Ascending aorta (tissue), 2 donors: ENCODE results near the gene IQSEC3. TPM values are rescaled to one million over a fixed set of nuclear protein-coding genes. Genes with fewer than 3 reads are reported as not detected.

Experiments used
- DNase-seq, 2 donors: peaks; one replicate each; pipeline ENCODE4 v3.0.0-alpha.2; 2019; ENCODE audit warnings: low spot score in 2 of 2
- H3K27ac ChIP-seq, 2 donors: fragments of 200-600 bp; sonication (generic); one replicate each; pipeline ENCODE4 v1.5.1; 2016 to 2017; ENCODE audit warnings: mild to moderate bottlenecking in 1 of 2
- H3K27me3 ChIP-seq: fragments of 200-600 bp; sonication (generic); one replicate; pipeline ENCODE4 v1.5.1; 2017
- H3K36me3 ChIP-seq, 2 donors: fragments of 200-600 bp; sonication (generic); one replicate each; pipeline ENCODE4 v1.5.1; 2016
- H3K4me1 ChIP-seq, 2 donors: fragments of 200-600 bp; sonication (generic); one replicate each; pipeline ENCODE4 v1.5.1; 2016 to 2017; ENCODE audit warnings: mild to moderate bottlenecking in 1 of 2
- H3K4me3 ChIP-seq, 2 donors: fragments of 200-600 bp; sonication (generic); one replicate each; pipeline ENCODE4 v1.5.1; 2016 to 2017; ENCODE audit warnings: mild to moderate bottlenecking in 1 of 2
- H3K9me3 ChIP-seq, 2 donors: fragments of 200-600 bp; sonication (generic); one replicate each; pipeline ENCODE4 v1.5.1; 2016
- intact Hi-C: fragments of 100-400 bp; cut with DNase I; formaldehyde crosslinking; loops from one replicate; pipeline ENCODE4 v1.15.1; 2023
- total RNA-seq: library from RNA; depleted of rRNA; stranded (reverse); fragments of >200 nt; gene quantifications from one replicate; pipeline ENCODE4 v1.1.0, GENCODE V29; 2016
- TF ChIP-seq, protein P1 (sequence below), 3 experiments: fragments of 200-600 bp in 2 of 3; fragments of 450-650 bp in 1 of 3; sonication (generic) in 2 of 3; IDR thresholded peaks; one replicate each; pipeline ENCODE4 v1.5.1; 2016 to 2019; ENCODE audit warnings: antibody characterized with exemption in 3 of 3, mild to moderate bottlenecking in 1 of 3, moderate library complexity in 1 of 3

The IQSEC3 gene
- total RNA-seq, 1 donor from 2014 or later, result 0.53 TPM

DNA sequence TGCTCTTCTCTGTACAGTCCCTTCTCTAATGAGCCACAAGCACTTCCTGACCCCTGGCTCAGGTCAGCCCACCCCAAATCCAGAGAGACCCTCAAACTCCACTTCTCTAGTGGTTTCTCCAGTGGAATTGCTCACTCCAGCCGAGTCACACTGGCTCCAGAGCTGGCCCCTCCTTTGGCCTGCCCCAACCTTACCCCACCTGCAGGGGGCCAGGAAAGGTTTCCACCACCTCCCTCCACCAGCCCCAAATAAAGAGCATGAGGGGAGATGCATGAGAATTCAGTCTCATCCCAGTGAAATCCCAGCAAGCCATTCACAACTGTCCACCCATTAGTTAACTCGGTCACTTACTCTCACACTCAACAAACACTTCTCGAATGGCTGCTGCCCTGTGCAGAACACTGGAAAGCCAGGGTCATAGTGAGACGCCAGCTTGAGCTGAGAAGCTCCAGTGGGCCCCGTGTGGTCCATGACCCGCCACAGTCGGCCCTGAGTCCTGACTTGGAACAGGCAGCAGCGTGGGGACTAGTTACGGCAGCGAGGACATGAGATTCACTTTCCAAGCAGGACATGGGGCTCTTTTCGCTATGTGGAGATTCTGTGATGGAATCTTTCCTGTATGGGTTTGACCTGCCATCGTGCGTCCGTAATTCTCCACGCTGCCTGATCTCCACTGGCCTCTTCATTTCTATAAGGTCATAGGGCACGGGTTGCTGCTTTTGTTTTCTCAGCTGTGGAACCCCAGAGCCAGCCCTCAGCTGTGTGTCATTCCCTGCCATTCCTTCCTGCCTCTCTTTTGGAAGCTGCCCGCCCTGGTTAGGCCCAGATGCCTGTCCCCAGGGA, 103.2 kb downstream of the IQSEC3 start:
- intact Hi-C loops, result no loop called here
- no peaks in the 10 kb centered on the region for H3K27me3 ChIP-seq
- TF ChIP-seq, protein P1, sequence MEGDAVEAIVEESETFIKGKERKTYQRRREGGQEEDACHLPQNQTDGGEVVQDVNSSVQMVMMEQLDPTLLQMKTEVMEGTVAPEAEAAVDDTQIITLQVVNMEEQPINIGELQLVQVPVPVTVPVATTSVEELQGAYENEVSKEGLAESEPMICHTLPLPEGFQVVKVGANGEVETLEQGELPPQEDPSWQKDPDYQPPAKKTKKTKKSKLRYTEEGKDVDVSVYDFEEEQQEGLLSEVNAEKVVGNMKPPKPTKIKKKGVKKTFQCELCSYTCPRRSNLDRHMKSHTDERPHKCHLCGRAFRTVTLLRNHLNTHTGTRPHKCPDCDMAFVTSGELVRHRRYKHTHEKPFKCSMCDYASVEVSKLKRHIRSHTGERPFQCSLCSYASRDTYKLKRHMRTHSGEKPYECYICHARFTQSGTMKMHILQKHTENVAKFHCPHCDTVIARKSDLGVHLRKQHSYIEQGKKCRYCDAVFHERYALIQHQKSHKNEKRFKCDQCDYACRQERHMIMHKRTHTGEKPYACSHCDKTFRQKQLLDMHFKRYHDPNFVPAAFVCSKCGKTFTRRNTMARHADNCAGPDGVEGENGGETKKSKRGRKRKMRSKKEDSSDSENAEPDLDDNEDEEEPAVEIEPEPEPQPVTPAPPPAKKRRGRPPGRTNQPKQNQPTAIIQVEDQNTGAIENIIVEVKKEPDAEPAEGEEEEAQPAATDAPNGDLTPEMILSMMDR (IDR thresholded peaks at IDR 0.05), result no peak

DNA sequence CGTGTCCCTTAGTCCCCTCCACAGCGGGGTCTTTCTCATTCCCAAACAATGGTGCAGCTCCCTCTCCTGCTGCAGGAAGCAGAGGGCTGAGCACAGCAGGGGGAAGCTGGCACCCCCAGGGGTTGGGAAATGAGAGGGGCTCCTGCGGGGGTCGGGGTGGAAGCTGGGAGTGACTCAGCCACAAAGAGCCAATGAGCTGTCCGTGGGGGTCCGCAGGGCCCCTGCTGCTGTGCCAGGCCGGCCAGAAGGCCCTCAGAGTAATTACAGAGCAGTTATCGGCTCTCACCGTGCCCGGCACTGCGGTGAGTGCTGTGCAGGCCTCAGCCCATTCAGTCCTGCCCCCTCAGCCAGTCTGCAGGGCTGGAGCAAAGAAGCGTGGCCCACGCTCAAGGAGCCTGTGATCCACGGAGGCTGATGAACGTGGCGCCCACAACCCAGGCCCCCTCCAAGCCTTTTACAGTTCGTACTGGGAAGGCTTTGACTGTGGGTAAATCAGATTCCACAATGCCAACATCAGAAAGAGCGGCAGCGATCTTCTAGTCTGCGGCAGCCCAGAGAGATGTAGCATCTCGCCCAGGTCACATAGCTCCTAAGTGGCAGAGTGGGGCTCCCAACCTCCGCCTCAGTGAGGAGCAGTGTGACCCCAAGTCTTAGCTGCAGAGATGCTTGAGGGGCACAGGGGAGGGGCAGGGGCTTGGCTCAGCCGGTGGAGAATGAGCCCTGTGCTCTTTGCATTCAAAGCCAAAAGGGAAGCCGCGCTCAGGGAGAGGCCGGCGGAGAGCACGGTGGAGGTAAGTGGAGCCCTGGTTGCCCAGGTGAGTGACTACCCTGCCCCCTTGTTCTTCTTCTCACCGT, 104.0 kb downstream of the IQSEC3 start:
- H3K9me3 ChIP-seq, result no peaks in the 10 kb centered on the region
- no peak for DNase-seq
- no peaks in the 10 kb centered on the region for H3K4me1 ChIP-seq
- no peak overlapping the region for H3K27ac ChIP-seq
- H3K4me3 ChIP-seq, result no peak overlapping the region
- intact Hi-C loops, result no loop called here
- TF ChIP-seq, protein P1 (IDR thresholded peaks at IDR 0.05), result no peak
- no peaks in the 10 kb centered on the region for H3K36me3 ChIP-seq
- no peaks in the 10 kb centered on the region for H3K27me3 ChIP-seq

More for the DNA sequence above, 103.2 kb downstream of the IQSEC3 start:
- no peak overlapping the region for H3K27ac ChIP-seq
- DNase-seq, result no peak
- no peak overlapping the region for H3K4me3 ChIP-seq
- no peaks in the 10 kb centered on the region for H3K9me3 ChIP-seq
- no peaks in the 10 kb centered on the region for H3K4me1 ChIP-seq
- H3K36me3 ChIP-seq, result no peaks in the 10 kb centered on the region

DNA sequence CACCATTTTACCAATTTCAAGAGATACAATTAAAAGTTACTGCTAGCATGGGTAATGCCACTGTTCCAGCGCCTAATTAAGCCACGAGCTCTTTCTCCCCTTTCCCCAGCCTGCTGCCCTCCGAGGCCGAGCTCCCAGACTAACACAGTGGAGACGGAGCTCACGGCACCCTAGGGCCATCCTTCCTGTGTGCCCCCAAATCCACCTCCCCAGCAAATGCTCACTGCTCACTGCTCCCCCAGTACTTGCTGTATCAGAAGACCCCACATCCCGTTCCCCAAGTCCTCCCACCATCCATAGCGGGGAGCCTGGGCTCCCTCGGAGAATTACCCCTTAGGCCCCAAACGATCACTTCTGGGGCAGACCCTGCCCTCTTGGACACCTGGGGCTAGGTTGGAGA, 104.7 kb downstream of the IQSEC3 start:
- Histone ChIP-seq H3K4me1 (peaks cover 0 to under 1% of the 10 kb centered on the region in 2 donors), H3K9me3 (no peaks in the 10 kb centered on the region)
- intact Hi-C loops, result no loop called here

DNA sequence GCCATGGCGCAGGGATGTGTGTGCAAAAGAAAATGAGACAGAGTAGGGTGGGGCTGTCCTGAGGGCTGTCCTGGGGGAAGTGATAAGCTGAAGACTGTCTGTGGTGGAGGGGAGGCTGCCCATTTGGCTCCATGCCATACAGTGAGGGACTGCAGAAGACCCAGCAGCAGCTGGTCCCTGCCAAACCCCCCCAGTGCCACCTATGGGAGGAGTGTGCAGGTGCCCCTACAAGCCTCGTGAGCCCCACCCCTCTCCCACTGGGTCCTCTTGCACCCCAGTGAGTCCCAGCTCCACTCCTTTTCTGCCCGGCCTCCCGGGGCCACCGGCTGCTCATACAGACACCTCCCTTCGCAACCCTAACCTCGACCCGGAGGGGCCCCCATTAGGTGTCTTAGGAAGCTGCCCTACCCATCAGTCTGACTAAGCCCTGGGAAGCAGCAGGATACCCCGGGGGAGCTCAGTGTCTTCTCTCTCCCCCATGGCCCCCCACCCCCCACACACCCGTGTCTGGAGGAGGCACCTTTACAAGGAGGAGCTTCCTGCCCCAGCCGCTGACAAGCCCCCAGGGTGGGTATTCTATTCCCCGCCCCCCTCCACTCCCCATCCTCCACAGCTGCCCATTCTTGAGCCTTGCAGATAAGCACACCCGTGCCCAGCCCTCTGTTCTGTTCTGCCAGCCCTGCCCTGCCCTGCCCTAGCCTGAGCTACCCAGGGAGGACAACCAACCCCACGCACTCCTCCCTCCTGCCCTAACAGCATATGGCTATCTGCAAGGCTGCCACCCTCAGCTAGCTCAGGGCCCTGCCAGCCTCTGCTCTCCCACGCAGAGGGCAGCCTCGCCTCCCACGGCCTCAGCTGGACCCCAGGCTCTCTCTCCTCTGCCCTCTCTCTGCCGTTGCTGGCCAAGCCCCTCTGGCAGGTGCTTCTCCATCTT, 105.4 kb downstream of the IQSEC3 start:
- H3K36me3 ChIP-seq, result no peaks in the 10 kb centered on the region
- no peaks in the 10 kb centered on the region for H3K9me3 ChIP-seq
- no peak overlapping the region for H3K27ac ChIP-seq
- H3K4me3 ChIP-seq, result no peak overlapping the region
- intact Hi-C loops, result no loop called here
- TF ChIP-seq, protein P1 (IDR thresholded peaks at IDR 0.05), result no peak
- H3K27me3 ChIP-seq, result no peaks in the 10 kb centered on the region
- H3K4me1 ChIP-seq, result peaks cover 0 to 5% of the 10 kb centered on the region in 2 donors
- DNase-seq, result no peak

More for the DNA sequence above, 104.7 kb downstream of the IQSEC3 start:
- DNase-seq, result no peak
- Histone ChIP-seq H3K4me3 (no peak overlapping the region), H3K27me3 (no peaks in the 10 kb centered on the region), H3K27ac (no peak overlapping the region), H3K36me3 (no peaks in the 10 kb centered on the region)
- TF ChIP-seq, protein P1 (IDR thresholded peaks at IDR 0.05), result no peak

DNA sequence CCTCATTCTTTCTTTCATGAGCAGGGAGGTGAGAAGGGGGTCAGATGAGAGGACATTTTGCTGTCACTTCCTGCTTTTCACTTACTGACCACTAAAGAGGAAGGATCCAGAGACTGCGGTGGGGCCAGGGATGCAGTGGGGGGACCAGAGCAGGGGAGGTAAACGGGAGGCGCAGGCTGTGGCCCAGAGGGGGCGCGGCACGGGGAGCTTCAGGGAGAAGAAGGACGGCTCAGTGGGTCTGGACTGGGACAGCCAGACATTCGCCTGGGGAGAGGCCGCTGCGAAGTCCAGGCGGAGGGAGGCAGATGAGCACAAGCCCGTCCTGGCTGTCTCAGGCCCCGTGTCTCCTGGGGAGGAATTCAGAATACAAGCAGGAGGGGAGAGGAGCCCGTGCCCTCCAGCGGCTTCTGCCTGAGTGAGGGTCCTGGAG, 106.2 kb downstream of the IQSEC3 start:
- TF ChIP-seq, protein P1 (IDR thresholded peaks at IDR 0.05), result no peak
- Histone ChIP-seq H3K9me3 (no peaks in the 10 kb centered on the region), H3K27me3 (no peaks in the 10 kb centered on the region), H3K4me3 (no peak overlapping the region), H3K36me3 (no peaks in the 10 kb centered on the region), H3K4me1 (peaks cover 2 to 5% of the 10 kb centered on the region in 2 donors), H3K27ac (no peak overlapping the region)
- DNase-seq, result no peak
- intact Hi-C loops, result no loop called here
